GM15510 (cell line): ENCODE results near the gene RDH16.

Experiments used
- POLR2A ChIP-seq: IDR thresholded peaks from 3 replicates; pipeline ENCODE4 v1.6.1; 2011; ENCODE audit warnings: borderline replicate concordance; ENCODE audit not compliant: insufficient read length; ENCODE audit errors: extremely low read depth

RDH16 gene

GRCh38 chr12:56993346-56993745 is 35.9 kb upstream of the RDH16 start:
- no peak for TF ChIP-seq POLR2A

- TF ChIP-seq POLR2A = no peak
Measured at GRCh38 chr12:56991319-56992246, 34.2 kb upstream of the RDH16 start.

GRCh38 chr12:56990648-56991318 is 33.4 kb upstream of the RDH16 start:
- no peak for TF ChIP-seq POLR2A

GRCh38 chr12:56989861-56990610 is 32.6 kb upstream of the RDH16 start:
- TF ChIP-seq POLR2A = no peak

- TF ChIP-seq POLR2A = no peak
Measured at GRCh38 chr12:56988207-56988739, 30.9 kb upstream of the RDH16 start.

- TF ChIP-seq POLR2A = no peak
Measured at GRCh38 chr12:56987551-56988053, 30.2 kb upstream of the RDH16 start.

GRCh38 chr12:56987011-56987410 is 29.6 kb upstream of the RDH16 start:
- TF ChIP-seq POLR2A = no peak

- no peak for TF ChIP-seq POLR2A
Measured at GRCh38 chr12:56983386-56983785, 26.0 kb upstream of the RDH16 start.

- no peak for TF ChIP-seq POLR2A
Measured at GRCh38 chr12:56980941-56981530, 23.6 kb upstream of the RDH16 start.

- no peak for TF ChIP-seq POLR2A
Measured at GRCh38 chr12:56980268-56980667, 22.9 kb upstream of the RDH16 start.

- no peak for TF ChIP-seq POLR2A
Measured at GRCh38 chr12:56979628-56980027, 22.2 kb upstream of the RDH16 start.

GRCh38 chr12:56978397-56979138 is 21.2 kb upstream of the RDH16 start:
- TF ChIP-seq POLR2A = no peak

- TF ChIP-seq POLR2A = no peak
Measured at GRCh38 chr12:56958422-56958821, 1.0 kb upstream of the RDH16 start.
